ENCODE results near the gene ANXA4. TPM values are rescaled to one million over a fixed set of nuclear protein-coding genes. Genes with fewer than 3 reads are reported as not detected.

ANXA4 gene
- total and polyA plus RNA-seq, 7 donors, result 33.3 to 183 (median 55.8) TPM

DNA sequence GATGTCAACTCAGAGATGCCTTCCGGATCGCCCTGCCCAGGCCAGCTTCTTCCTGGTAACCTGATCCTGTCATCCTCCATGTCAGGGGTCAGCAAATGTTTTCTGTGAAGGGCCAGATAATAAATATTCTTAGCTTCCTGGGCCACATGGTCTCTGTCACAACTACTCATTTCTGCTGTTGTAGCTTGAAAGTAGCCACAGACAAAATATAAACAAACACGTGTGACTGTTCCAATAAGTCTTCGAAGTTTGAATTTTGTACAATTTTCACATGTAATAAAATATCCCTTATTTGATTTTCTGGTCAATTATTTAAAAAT, 35.8 kb downstream of the ANXA4 start:
- no peak overlapping the region for H3K4me3 ChIP-seq
- peaks cover 0 to 4% (median 0%) of the 10 kb centered on the region in 4 donors for H3K9me3 ChIP-seq
- WGBS, 2 donors, result 87 to 92% methylated on average over 4 of the region's 4 CpGs
- intact Hi-C loops (cut with DNase I), result no loop called here
- no peaks in the 10 kb centered on the region for H3K27me3 ChIP-seq
- DNase-seq, result no peak
- no peaks in the 10 kb centered on the region for H3K36me3 ChIP-seq
- TF ChIP-seq EP300 (IDR thresholded peaks at IDR 0.05) (no peak), CTCF (IDR thresholded peaks at IDR 0.05) (no peak), POLR2AphosphoS5 (IDR thresholded peaks at IDR 0.05) (no peak), POLR2A (IDR thresholded peaks at IDR 0.05) (no peak)
- peaks cover 0 to 5% (median 2%) of the 10 kb centered on the region in 4 donors for H3K4me1 ChIP-seq
- no peak overlapping the region for H3K27ac ChIP-seq

DNA sequence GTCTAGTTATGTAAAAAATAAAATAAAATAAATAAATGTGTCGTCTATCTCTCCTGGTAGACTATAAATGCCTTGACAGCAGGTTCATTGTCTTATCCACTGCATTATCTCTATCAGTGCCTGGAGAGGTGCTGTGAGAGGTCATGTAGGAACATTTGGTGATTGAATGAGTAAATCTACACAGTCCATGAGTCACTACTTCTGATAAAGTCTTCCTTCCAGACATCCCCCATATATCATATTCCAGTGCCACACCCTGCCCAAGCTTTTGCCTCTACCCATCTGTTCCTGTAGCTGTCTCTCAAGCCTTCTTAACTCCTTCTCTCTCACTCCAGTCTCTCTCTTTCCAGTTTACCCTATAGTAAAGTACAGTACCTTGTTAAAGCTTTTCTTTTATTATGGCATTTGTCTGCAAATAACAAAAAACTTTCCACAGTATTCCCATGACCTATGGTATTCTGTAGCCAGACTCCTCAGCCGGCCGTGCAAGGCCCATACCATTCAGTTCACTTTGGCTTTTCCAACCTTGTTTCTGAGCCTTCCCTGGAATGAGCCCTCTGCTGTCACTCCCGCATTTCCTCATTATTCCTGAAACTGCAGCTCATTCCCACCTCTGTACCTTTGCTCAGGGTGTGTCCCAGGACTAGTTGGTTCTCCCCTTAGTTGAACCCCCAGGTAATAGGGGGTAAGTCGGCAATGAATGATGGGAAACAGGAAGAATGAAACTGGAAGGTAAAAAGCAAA, 37.5 kb downstream of the ANXA4 start:
- 17 to 70% methylated on average over 5 of the region's 5 CpGs for WGBS, 2 donors
- H3K4me3 ChIP-seq, result no peak overlapping the region
- H3K4me1 ChIP-seq, result peaks cover 0 to 4% (median 0%) of the 10 kb centered on the region in 4 donors
- peaks cover 0 to 4% (median 0%) of the 10 kb centered on the region in 4 donors for H3K9me3 ChIP-seq
- H3K27ac ChIP-seq, result no peak overlapping the region
- intact Hi-C loops (cut with DNase I), result no loop called here
- no peaks in the 10 kb centered on the region for H3K36me3 ChIP-seq
- TF ChIP-seq POLR2A (IDR thresholded peaks at IDR 0.05) (no peak), CTCF (IDR thresholded peaks at IDR 0.05) (no peak), POLR2AphosphoS5 (IDR thresholded peaks at IDR 0.05) (no peak), EP300 (IDR thresholded peaks at IDR 0.05) (no peak)
- DNase-seq, result no peak
- H3K27me3 ChIP-seq, result no peaks in the 10 kb centered on the region

- Histone ChIP-seq H3K36me3 (no peaks in the 10 kb centered on the region), H3K27ac (no peak overlapping the region), H3K27me3 (no peaks in the 10 kb centered on the region), H3K4me3 (no peak overlapping the region), H3K9me3 (peaks cover 0 to 4% (median 0%) of the 10 kb centered on the region in 4 donors), H3K4me1 (no peaks in the 10 kb centered on the region)
- 27 to 62% methylated on average over 5 of the region's 5 CpGs for WGBS, 2 donors
- TF ChIP-seq EP300 (IDR thresholded peaks at IDR 0.05) (no peak), POLR2AphosphoS5 (IDR thresholded peaks at IDR 0.05) (no peak), POLR2A (IDR thresholded peaks at IDR 0.05) (no peak), CTCF (IDR thresholded peaks at IDR 0.05) (no peak)
- intact Hi-C loops (cut with DNase I), result no loop called here
- DNase-seq, result no peak
Measured at GRCh38 chr2:69780921-69781320, 39.0 kb downstream of the ANXA4 start.

DNA sequence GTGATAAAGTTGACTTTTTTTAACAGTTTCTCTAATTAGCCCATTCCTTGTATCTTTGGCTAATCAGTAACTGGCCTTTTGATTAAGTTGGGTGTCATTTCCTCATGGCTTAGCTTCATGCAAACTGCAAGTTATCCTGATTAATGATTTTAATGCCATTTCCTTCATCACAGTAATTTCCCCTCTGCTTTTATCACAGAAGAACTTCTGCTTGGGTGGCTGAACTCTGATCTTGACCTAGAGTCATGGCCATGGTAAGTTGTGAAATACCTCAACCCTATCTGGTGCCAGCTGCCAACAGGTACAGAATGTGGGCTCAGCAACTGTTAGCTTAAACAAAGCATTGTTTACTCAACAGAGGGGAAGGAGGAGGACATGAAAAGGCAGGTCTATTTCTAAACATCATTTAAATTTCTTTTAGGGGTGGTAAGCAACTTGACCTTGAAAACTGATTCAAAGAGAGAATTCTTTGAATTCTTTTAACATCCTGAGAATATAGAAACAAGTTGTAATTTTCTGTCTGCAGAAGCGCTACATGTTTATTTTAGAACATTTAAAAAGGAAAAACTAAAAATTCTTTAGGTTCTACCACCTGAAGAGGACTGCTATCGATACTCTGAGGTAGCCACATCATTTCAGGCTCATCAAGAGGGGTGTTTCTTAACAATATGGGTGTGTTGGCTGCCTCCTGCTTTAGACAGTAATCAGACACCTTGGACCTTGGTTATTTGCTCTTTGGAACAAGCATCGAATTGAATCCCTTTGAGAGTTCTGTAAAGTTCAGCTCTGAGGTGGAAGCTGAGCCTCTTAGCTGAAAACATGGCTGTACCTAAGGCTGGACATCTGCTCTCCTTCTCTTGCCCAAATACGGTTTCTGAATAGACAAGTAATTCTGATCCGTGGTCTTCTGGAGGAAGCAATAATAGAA, 39.7 kb downstream of the ANXA4 start:
- H3K4me1 ChIP-seq, result no peaks in the 10 kb centered on the region
- 15 to 57% methylated on average over 5 of the region's 5 CpGs for WGBS, 2 donors
- no peak overlapping the region for H3K4me3 ChIP-seq
- TF ChIP-seq POLR2A (IDR thresholded peaks at IDR 0.05), result no peak
- peak in 2 of 4 donors; percentile 16 to 40 for TF ChIP-seq POLR2AphosphoS5 (IDR thresholded peaks at IDR 0.05)
- no peaks in the 10 kb centered on the region for H3K36me3 ChIP-seq
- DNase-seq, result no peak
- H3K27ac ChIP-seq, result no peak overlapping the region
- intact Hi-C loops (cut with DNase I), result no loop called here
- H3K27me3 ChIP-seq, result no peaks in the 10 kb centered on the region
- no peaks in the 10 kb centered on the region for H3K9me3 ChIP-seq

- H3K4me1 ChIP-seq, result peaks cover 0 to 4% (median 2%) of the 10 kb centered on the region in 4 donors
- TF ChIP-seq POLR2AphosphoS5 (IDR thresholded peaks at IDR 0.05) (no peak), CTCF (IDR thresholded peaks at IDR 0.05) (no peak), POLR2A (IDR thresholded peaks at IDR 0.05) (no peak), EP300 (IDR thresholded peaks at IDR 0.05) (no peak)
- H3K4me3 ChIP-seq, result no peak overlapping the region
- H3K27ac ChIP-seq, result no peak overlapping the region
- H3K9me3 ChIP-seq, result no peaks in the 10 kb centered on the region
- intact Hi-C loops (cut with DNase I), result no loop called here
- peaks cover 0 to 6% (median 2%) of the 10 kb centered on the region in 4 donors for H3K36me3 ChIP-seq
- WGBS, 2 donors, result 95 to 98% methylated on average over 5 of the region's 5 CpGs
- H3K27me3 ChIP-seq, result no peaks in the 10 kb centered on the region
- DNase-seq, result no peak
Measured at GRCh38 chr2:69784228-69784627, 42.3 kb downstream of the ANXA4 start.

All from sigmoid colon (tissue), 7 donors.